Posterior vena cava (tissue), 2 donors: ENCODE results near the gene CSNK1G3. TPM values are rescaled to one million over a fixed set of nuclear protein-coding genes. Genes with fewer than 3 reads are reported as not detected.
A peak's percentile ranks its signal among the peaks of the same experiment; 100 is the strongest.
"Not testable (repeated sequence)": the region's sequence is repeated elsewhere in the genome, so short reads cannot be mapped to it uniquely, and the experiment has no call there.

Experiments used
- DNase-seq: peaks from one replicate; pipeline ENCODE4 v3.0.0-alpha.2; 2020; ENCODE audit warnings: low spot score
- intact Hi-C, 2 donors: fragments of 100-400 bp; cut with DNase I; formaldehyde crosslinking; loops; one replicate each; pipeline versions ENCODE4 v1.14.1 to v1.14.2; 2022 to 2023
- long read RNA-seq, 2 donors: library from polyadenylated mRNA; unstranded; transcript quantifications; one replicate each; pipeline ENCODE4 v2.0.0, GENCODE V29; 2020 to 2021
- total RNA-seq, 2 donors: library from RNA; stranded (reverse); fragmentation: NEBNext Ultra II Directional; extraction: Animal tissue kit (Norgen Biotek cat#: 25700); gene quantifications; one replicate each; pipeline ENCODE4 v1.2.1, GENCODE V29; 2021
- donor health status: DM: yes; HTN: yes; CAD: no.
- donor health status: DM: yes; HTN: yes; CAD: no.

The CSNK1G3 gene
- total RNA-seq, result 10 to 100 TPM; 42.9 to 49.8 TPM
- long read RNA-seq, donor 1, full-length matches to known transcripts, result 3 of 8 reads
- long read RNA-seq, donor 1, partial matches to known transcripts, result 0 of 8 reads
- long read RNA-seq, donor 1, other reads (novel, unspliced or antisense), result 5 of 8 reads
- long read RNA-seq, donor 2, full-length matches to known transcripts, result 2 of 7 reads
- long read RNA-seq, donor 2, partial matches to known transcripts, result 2 of 7 reads
- long read RNA-seq, donor 2, other reads (novel, unspliced or antisense), result 3 of 7 reads

- intact Hi-C loops, result no loop called here
- DNase-seq, result peak; percentile 99
These were observed at the start of gene CSNK1G3 for GRCh38 chr5:123511648-123512605. CSNK1G3 (plus strand) TSS chr5:123512177; CDS start chr5:123545664, 33,487 bp downstream.

DNA sequence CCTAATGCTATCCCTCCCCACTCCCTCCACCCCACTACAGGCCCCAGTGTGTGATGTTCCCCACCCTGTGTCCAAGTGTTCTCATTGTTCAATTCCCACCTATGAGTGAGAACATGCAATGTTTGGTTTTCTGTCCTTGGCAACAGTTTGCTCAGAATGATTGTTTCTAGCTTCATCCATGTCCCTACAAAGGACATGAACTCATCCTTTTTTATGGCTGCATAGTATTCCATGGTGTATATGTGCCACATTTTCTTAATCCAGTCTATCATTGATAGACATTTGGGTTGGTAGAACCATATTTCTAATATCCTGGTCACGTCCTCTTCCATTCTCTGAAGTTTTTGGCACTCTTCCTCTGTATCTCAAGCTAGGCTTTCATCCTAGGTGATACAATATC lies 45.1 kb upstream of the CSNK1G3 start:
- intact Hi-C loops, result loop anchor here in 1 of 2 donors (1.0 kb wide), 1 partner anchor 39 kb away; no protein-coding TSS in a partner anchor
- not testable (repeated sequence) for DNase-seq

DNA sequence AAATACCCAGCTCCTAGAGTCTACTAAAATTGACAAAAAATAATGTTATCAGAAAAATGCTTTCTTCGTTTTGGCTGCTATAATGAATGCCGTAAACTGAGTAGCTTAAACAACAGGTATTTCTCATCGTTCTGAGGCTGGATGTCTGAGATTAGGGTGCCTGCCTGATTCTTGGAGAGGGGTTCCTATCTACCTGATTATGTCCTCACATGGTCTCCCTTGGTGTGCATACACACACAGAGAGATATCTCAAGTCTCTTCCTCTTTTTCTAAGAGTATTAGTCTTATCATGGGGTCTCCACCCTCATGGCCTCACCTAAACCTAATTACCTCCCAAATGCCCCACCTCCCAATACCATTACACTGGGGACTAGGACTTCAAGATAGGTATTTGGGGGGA lies 40.6 kb upstream of the CSNK1G3 start:
- no peak for DNase-seq
- intact Hi-C loops, result no loop called here

GRCh38 chr5:123472150-123472924 lies 39.6 kb upstream of the CSNK1G3 start:
- intact Hi-C loops, result no loop called here
- no peak for DNase-seq

DNA sequence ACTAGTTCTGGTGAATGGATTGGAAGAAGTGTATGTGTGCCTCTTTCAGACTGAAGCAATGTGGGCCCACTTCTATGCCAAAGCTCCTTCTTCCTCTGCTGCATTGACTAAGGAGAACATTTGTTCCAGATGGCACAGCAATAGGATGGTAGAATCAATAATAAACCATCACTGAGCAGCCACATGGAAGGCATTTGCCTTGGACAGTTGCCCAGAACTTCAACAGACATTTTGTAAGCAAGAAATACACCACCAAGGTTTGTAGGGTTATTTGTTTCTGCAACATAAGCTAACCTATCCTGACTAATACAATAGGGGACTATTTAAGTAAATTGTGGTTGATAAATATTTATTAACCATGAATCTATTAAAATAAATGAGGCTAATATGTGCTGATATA lies 37.7 kb upstream of the CSNK1G3 start:
- intact Hi-C loops, result no loop called here
- no peak for DNase-seq

- intact Hi-C loops, result no loop called here
- DNase-seq, result no peak
These were observed 35.2 kb upstream of the CSNK1G3 start for GRCh38 chr5:123476731-123477130.

DNA sequence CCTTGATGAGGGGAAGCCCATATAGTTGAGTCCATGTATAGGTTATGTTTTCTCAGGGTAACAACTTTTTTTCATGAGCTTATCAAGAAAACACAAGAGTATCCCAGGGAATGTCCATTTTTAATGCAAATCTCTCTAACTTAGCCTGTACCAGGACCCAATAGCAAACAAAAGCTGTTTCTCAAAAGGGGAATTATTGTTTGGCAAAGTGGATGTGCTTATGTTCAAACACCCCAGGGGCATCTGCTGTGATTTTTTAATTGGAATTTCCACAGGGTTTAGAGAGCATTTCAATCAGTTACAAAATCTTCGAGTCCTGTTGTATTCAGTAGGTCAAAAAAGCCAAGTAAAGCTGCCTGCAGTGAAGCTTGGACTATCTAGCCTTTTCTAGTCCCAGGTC lies 33.4 kb upstream of the CSNK1G3 start:
- intact Hi-C loops, result no loop called here
- DNase-seq, result no peak

DNA sequence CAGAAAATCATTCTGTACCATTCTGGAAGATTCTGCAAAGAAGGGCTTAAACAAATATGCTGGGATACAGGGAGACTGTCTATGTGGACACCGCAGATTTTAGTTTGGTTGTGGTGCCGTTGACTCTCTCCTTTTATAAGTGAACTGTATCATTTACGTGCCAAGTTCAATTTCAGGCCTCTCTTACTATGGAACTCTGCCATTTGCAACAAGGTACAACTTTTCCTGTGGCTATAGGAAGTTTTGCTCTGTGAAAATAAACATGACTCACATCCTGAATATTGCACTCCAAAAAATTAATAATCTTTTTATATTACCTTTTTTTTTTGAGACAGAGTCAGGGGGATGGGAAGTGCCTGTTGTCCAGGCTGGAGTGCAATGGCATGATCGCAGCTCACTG lies 29.7 kb upstream of the CSNK1G3 start:
- intact Hi-C loops, result no loop called here

GRCh38 chr5:123483446-123484077 lies 28.4 kb upstream of the CSNK1G3 start:
- DNase-seq, result no peak
- intact Hi-C loops, result no loop called here

More for the DNA sequence above, 29.7 kb upstream of the CSNK1G3 start:
- DNase-seq, result no peak

- intact Hi-C loops, result no loop called here
- DNase-seq, result no peak
These were observed 26.7 kb upstream of the CSNK1G3 start for GRCh38 chr5:123485275-123485674.

DNA sequence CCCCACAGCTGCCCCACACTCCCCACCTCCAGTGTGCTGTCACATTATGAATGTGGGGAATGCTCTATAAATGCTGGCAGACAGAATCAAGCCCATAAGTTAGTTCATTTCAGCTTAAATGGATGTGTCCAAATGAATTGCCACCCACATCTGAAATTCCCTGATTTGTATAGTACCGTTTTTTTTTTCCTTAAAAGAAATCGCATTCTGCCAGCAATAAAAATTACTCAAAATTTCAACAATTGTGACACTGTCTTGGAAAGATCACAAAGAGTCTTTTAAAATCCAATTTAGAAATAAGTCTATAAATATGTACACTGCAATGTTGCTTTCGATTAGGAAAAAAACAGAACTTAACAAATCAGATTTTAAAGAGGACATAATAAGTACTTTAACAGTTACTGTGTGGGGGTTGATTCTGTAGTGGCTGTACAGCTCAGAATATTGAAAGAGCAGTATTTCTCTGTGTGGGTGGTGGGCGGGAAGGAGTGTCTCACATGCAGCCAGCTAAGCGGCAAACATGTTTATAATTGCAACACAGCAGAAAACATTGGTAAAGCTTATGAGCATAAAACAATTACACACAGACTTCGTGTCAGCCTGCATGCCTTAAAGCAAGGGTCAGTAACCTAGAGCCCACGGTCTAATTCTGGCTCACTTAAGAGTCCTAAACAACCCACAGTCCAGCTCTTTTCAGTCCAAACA lies 24.9 kb upstream of the CSNK1G3 start:
- intact Hi-C loops, result no loop called here
- no peak for DNase-seq

DNA sequence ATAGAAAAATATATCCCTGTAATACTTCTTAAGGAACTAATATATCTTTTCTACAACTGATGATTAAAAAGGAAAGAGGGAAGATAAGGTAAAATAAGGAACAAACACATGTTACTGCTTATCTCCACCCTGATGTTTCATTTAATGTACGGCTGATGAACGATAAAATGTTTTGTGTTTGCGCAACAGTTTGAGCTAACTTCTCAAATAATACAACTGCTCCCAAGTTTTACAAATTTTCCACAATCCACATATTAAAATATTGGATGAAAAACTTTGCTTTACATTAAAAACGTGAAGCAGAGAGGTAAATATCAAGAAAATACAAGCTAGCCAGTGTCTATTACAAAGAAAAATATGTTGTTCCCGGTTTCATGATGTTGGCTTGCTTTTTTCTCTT lies 21.0 kb upstream of the CSNK1G3 start:
- intact Hi-C loops, result no loop called here

GRCh38 chr5:123495211-123495610 lies 16.8 kb upstream of the CSNK1G3 start:
- intact Hi-C loops, DNase-seq: not testable (repeated sequence)

More for the DNA sequence above, 21.0 kb upstream of the CSNK1G3 start:
- no peak for DNase-seq

DNA sequence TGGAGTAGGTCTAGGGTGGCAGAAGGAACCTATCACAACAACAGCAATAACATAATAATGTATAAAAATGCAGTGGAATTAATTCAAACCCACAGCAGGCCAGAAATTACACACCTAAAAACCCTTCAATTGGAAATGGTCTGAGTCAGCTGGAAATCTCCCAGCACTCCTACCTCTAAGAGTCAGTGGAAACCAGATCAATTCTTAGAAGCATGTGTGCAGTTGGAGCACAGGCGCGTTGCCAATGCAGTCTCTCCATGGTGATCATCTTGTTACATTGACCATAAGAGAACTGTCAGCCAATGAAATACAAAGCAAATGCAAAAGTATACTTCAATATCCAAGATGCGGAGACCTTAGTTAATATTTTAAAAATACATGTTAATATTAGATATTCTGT lies 15.1 kb upstream of the CSNK1G3 start:
- no peak for DNase-seq
- intact Hi-C loops, result no loop called here

- DNase-seq, result no peak
- intact Hi-C loops, result no loop called here
These were observed 11.5 kb upstream of the CSNK1G3 start for GRCh38 chr5:123500471-123500870.

GRCh38 chr5:123502120-123502519 lies 9.9 kb upstream of the CSNK1G3 start:
- intact Hi-C loops, result no loop called here
- no peak for DNase-seq

GRCh38 chr5:123503299-123503698 lies 8.7 kb upstream of the CSNK1G3 start:
- intact Hi-C loops, result no loop called here
- DNase-seq, result no peak

- intact Hi-C loops, result loop anchor here in 1 of 2 donors (1.0 kb wide), 1 partner anchor 38 kb away; no protein-coding TSS in a partner anchor
- DNase-seq, result no peak
These were observed 6.3 kb upstream of the CSNK1G3 start for GRCh38 chr5:123505633-123506032.

GRCh38 chr5:123508441-123508840 lies 3.5 kb upstream of the CSNK1G3 start:
- no peak for DNase-seq
- intact Hi-C loops, result no loop called here
